Mucosa of rectum (tissue), 2 donors: ENCODE data around the gene ARCN1.
"Not testable (repeated sequence)": the region's sequence is repeated elsewhere in the genome, so short reads cannot be mapped to it uniquely, and the experiment has no call there.

Source experiments
- H3K27ac ChIP-seq, 2 donors: one replicate each; pipeline ENCODE4 v1.7.0; 2013; ENCODE audit warnings: inconsistent platforms in 2 of 2, low read depth in 2 of 2, low read length in 2 of 2
- H3K27me3 ChIP-seq, 2 donors: one replicate each; pipeline ENCODE4 v1.7.0; 2013; ENCODE audit warnings: low read length in 2 of 2; ENCODE audit not compliant: control insufficient read depth in 2 of 2, insufficient read depth in 2 of 2
- H3K36me3 ChIP-seq, 2 donors: one replicate each; pipeline ENCODE4 v1.7.0; 2013; ENCODE audit warnings: low read length in 2 of 2; ENCODE audit not compliant: control insufficient read depth in 2 of 2, insufficient read depth in 2 of 2
- H3K4me1 ChIP-seq, 2 donors: one replicate each; pipeline ENCODE4 v1.7.0; 2013; ENCODE audit warnings: low read length in 2 of 2, mild to moderate bottlenecking in 1 of 2; ENCODE audit not compliant: control insufficient read depth in 2 of 2, insufficient read depth in 2 of 2
- H3K4me3 ChIP-seq, 2 donors: one replicate each; pipeline ENCODE4 v1.7.0; 2013; ENCODE audit warnings: low read length in 2 of 2
- H3K9ac ChIP-seq, 2 donors: one replicate each; pipeline ENCODE4 v1.7.0; 2013; ENCODE audit warnings: low read length in 2 of 2, low read depth in 1 of 2, mild to moderate bottlenecking in 1 of 2
- H3K9me3 ChIP-seq, 2 donors: one replicate each; pipeline ENCODE4 v1.7.0; 2013; ENCODE audit warnings: low read length in 2 of 2; ENCODE audit not compliant: control insufficient read depth in 2 of 2
- donor health status: healthy.
- donor health status: Normal muscosa, but diverticular disease.

ARCN1 gene

GRCh38 chr11:118572981-118573550 is 857 bp downstream of the ARCN1 start:
- peak overlapping the region; percentile 99 for H3K9ac ChIP-seq
- H3K4me3 ChIP-seq: peak overlapping the region; percentile 89 to 98
- H3K27me3 ChIP-seq: no peaks in the 10 kb centered on the region
- peak overlapping the region; percentile 96 to 97 for H3K27ac ChIP-seq
- peaks cover 8 to 10% of the 10 kb centered on the region in 2 donors for H3K4me1 ChIP-seq
- no peaks in the 10 kb centered on the region for H3K9me3 ChIP-seq
- no peaks in the 10 kb centered on the region for H3K36me3 ChIP-seq

- H3K4me3 ChIP-seq: peak overlapping the region in 1 of 2 donors; percentile 43
- no peaks in the 10 kb centered on the region for H3K27me3 ChIP-seq
- no peaks in the 10 kb centered on the region for H3K9me3 ChIP-seq
- H3K27ac ChIP-seq: no peak overlapping the region
- peaks cover 8 to 10% of the 10 kb centered on the region in 2 donors for H3K4me1 ChIP-seq
- H3K36me3 ChIP-seq: no peaks in the 10 kb centered on the region
- no peak overlapping the region for H3K9ac ChIP-seq
Measured at GRCh38 chr11:118574636-118575035, 2.4 kb downstream of the ARCN1 start.

- not testable (repeated sequence) for H3K4me3 ChIP-seq, H3K27me3 ChIP-seq, H3K9me3 ChIP-seq, H3K27ac ChIP-seq, H3K4me1 ChIP-seq, H3K9ac ChIP-seq
- peaks cover 14 to 20% of the 10 kb centered on the region in 2 donors for H3K36me3 ChIP-seq
Measured at GRCh38 chr11:118577995-118578394, 5.8 kb downstream of the ARCN1 start.

GRCh38 chr11:118581057-118581456 is 8.8 kb downstream of the ARCN1 start:
- no peaks in the 10 kb centered on the region for H3K27me3 ChIP-seq
- no peaks in the 10 kb centered on the region for H3K9me3 ChIP-seq
- no peaks in the 10 kb centered on the region for H3K4me1 ChIP-seq
- H3K27ac ChIP-seq: no peak overlapping the region
- no peak overlapping the region for H3K4me3 ChIP-seq
- H3K36me3 ChIP-seq: peaks cover 43% of the 10 kb centered on the region in 2 donors
- H3K9ac ChIP-seq: no peak overlapping the region

GRCh38 chr11:118587952-118588351 is 15.7 kb downstream of the ARCN1 start:
- no peak overlapping the region for H3K9ac ChIP-seq
- no peaks in the 10 kb centered on the region for H3K9me3 ChIP-seq
- no peaks in the 10 kb centered on the region for H3K4me1 ChIP-seq
- H3K27me3 ChIP-seq: no peaks in the 10 kb centered on the region
- peaks cover 64 to 82% of the 10 kb centered on the region in 2 donors for H3K36me3 ChIP-seq
- no peak overlapping the region for H3K4me3 ChIP-seq
- H3K27ac ChIP-seq: no peak overlapping the region

GRCh38 chr11:118592616-118593367 is 20.6 kb downstream of the ARCN1 start:
- no peak overlapping the region for H3K9ac ChIP-seq
- H3K9me3 ChIP-seq: no peaks in the 10 kb centered on the region
- H3K4me1 ChIP-seq: no peaks in the 10 kb centered on the region
- H3K4me3 ChIP-seq: no peak overlapping the region
- H3K36me3 ChIP-seq: peaks cover 64 to 76% of the 10 kb centered on the region in 2 donors
- H3K27ac ChIP-seq: peak overlapping the region; percentile 7 to 48
- H3K27me3 ChIP-seq: no peaks in the 10 kb centered on the region

- H3K4me1 ChIP-seq, H3K27me3 ChIP-seq, H3K4me3 ChIP-seq, H3K9me3 ChIP-seq, H3K9ac ChIP-seq, H3K27ac ChIP-seq: not testable (repeated sequence)
- peaks cover 63 to 74% of the 10 kb centered on the region in 2 donors for H3K36me3 ChIP-seq
Measured at GRCh38 chr11:118594984-118595383, 22.8 kb downstream of the ARCN1 start.

- H3K27ac ChIP-seq: no peak overlapping the region
- H3K4me3 ChIP-seq: no peak overlapping the region
- H3K4me1 ChIP-seq: no peaks in the 10 kb centered on the region
- no peaks in the 10 kb centered on the region for H3K9me3 ChIP-seq
- H3K9ac ChIP-seq: no peak overlapping the region
- H3K36me3 ChIP-seq: peaks cover 62 to 71% of the 10 kb centered on the region in 2 donors
- H3K27me3 ChIP-seq: no peaks in the 10 kb centered on the region
Measured at GRCh38 chr11:118596224-118597146, 24.3 kb downstream of the ARCN1 start.

GRCh38 chr11:118597556-118597955 is 25.3 kb downstream of the ARCN1 start:
- peaks cover 65 to 77% of the 10 kb centered on the region in 2 donors for H3K36me3 ChIP-seq
- no peak overlapping the region for H3K4me3 ChIP-seq
- H3K27ac ChIP-seq: no peak overlapping the region
- H3K27me3 ChIP-seq: no peaks in the 10 kb centered on the region
- H3K4me1 ChIP-seq: no peaks in the 10 kb centered on the region
- H3K9ac ChIP-seq: no peak overlapping the region
- no peaks in the 10 kb centered on the region for H3K9me3 ChIP-seq

- no peak overlapping the region for H3K27ac ChIP-seq
- H3K27me3 ChIP-seq: no peaks in the 10 kb centered on the region
- no peak overlapping the region for H3K9ac ChIP-seq
- H3K36me3 ChIP-seq: peaks cover 31 to 39% of the 10 kb centered on the region in 2 donors
- H3K9me3 ChIP-seq: no peaks in the 10 kb centered on the region
- no peak overlapping the region for H3K4me3 ChIP-seq
- H3K4me1 ChIP-seq: peaks cover 11 to 21% of the 10 kb centered on the region in 2 donors
Measured at GRCh38 chr11:118602331-118602730, 30.1 kb downstream of the ARCN1 start.
